GM11168 (cell line): ENCODE results near the gene SPTBN1.
"Not testable (repeated sequence)": the region's sequence is repeated elsewhere in the genome, so short reads cannot be mapped to it uniquely, and the experiment has no call there.

Source experiments
- in situ Hi-C: fragments of 300-500 bp; cut with MboI; formaldehyde crosslinking; loops from one replicate; pipeline ENCODE4 v1.12.0; 2022; ENCODE audit warnings: low sequenced_read_pairs; ENCODE audit not compliant: unreplicated experiment

The SPTBN1 gene

DNA sequence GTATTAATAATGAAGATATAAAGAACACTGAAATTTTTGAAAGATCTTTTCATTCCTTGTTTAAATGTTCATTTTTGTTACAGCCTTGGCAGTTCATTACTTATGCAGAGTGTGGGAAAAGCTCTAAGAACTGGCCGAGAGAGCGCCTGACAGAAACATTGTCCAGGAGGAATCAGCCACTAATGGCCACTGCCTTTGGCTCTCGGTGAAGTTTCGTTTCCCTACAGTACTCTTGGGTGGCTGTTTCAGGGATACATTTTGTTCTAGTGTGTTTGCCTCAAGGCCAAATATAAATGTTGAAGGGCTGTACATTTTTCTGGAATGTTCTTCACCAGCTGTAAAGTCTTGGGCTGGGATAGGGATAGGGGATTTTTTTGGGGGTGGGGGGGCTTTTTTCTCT is 10.7 kb downstream of the SPTBN1 start:
- in situ Hi-C loops: no loop called here

DNA sequence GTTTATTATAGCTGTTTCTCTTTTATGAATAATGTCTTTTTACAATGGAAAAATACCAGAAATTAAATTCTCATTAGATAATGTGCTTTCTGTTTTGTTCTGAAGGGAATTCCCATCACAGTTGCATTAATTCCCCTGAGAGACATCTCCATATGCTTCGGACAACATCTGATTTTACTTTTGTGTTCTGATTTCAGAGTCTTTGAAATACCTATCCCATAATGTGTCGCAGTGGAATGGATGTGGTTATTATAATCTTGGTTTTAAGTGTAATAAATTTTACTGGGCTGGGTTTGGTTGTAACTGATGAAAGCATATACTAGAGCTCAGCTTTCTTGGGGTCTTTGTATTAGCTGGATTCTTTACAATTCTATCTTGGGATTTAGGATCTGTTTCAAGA is 12.5 kb downstream of the SPTBN1 start:
- in situ Hi-C loops: no loop called here

DNA sequence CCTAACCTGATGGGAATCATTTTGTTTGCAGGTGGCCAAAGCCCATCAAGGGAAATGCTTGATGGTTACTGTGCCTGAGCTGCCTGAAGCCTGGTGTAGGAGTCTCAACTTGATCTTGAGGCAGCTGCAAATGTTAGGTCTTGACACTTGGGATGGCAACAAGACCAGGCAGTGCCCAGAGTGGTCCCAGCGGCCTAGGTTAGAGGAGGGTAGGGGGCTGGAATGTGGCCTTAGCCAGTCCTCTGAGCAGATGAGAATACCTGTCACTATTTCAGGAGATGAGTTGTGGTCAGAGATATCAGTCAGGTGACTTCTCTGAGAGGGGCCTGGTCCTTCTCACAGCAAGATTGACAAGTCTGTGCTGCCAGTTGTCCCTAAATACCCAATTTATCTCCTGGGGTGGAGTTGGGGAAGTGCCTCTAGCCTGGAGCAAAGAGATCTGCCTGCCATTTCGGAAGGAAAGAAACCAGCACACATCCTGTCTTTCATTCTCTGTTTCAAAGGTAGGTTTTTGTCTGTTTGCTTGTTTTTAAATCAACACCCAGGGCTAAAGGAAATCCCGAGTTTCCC is 13.4 kb downstream of the SPTBN1 start:
- in situ Hi-C loops: no loop called here

DNA sequence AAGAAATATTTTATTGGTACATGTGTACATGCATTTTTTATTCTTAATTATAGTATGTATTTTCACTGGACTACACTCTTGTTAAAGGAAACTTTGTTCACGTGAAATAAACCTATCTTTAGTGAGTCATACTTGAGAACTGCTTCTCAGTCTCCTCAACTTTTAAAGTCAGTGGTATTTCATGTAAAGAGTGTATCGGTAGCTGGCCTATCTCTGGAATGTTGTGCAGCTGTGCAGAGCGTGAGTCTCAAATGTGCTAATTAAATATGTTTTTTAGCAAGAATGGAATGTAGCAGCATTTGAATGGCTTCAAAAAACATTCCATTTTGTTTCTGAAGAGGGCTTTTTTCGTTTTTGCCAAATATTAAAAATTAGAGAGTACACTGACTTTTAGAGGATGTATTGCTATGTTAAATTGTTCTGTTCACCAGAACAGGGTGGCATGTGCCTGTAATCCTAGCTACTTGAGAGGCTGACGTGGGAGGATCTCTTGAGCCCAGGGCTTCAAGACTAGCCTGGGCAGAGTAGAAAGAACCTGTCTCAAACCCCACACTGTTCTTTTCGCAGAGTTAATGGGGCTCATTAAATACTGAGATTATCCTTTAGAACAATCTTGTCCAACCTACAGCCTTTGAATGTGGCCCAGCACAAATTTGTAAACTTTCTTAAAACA is 14.3 kb downstream of the SPTBN1 start:
- in situ Hi-C loops: no loop called here

DNA sequence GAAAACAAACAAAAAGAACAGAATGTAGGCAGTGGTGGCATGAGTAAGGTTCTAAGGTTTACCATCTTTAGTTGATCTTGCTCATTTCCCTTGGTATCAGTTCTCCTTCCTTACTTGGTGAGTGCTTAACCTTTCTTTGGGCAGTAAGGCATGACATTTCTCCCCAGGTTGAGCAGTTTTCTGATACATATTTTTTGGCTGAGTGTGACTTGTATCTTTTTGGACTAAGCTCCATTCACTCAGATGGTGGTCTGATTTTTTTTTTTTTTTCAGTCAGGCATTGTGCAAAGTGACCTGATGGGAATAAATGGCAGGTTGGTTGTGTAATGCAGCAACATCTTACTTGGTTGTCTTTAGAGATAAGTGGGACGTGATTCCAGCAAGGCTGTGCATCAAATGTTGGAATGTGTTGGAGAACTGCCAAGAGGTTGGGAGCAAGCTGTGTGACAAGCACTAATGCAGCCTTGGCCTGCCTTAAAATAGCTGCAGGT is 15.1 kb downstream of the SPTBN1 start:
- in situ Hi-C loops: no loop called here

GRCh38 chr2:54473851-54474250 is 17.7 kb downstream of the SPTBN1 start:
- in situ Hi-C loops: no loop called here

- in situ Hi-C loops: no loop called here
These were observed 19.2 kb downstream of the SPTBN1 start for GRCh38 chr2:54475285-54475684.

DNA sequence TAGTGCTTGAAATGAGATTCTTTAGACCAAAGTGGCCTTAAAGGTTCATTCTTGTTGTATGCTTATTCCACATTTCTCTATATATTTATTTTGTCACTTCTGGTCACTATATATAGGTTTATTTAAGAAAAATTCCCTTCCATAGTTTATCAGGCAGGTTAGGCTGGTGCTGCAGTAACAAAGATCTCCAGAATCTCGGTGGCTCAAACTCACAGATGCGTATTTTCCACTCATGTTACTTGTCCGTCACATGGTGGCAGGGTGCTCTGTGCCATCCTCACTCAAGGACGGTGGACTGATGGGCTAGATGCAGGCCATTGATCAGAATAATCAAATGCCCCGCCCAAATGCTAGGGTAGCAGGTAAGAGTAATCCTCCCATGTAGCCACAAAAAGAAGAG is 19.8 kb downstream of the SPTBN1 start:
- in situ Hi-C loops: no loop called here

DNA sequence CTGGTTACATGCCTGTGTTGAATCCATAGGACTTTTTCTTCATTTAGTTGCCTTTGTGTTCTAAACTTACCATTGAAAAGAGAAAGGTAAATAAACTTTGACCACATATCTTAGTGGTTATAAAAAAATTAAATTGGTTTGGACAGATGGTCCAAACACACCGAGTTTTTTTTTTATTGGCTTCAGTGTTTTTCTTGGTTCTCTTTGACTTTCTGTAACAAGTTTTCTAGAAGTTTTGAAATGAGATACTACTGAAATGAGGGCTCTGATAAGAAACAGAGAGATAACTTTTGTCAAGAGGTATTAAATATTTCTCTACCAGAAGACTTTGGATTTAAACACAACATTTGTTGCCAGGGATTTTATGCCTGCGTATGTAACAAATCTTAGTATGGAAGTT is 20.7 kb downstream of the SPTBN1 start:
- in situ Hi-C loops: no loop called here

GRCh38 chr2:54477896-54478295 is 21.8 kb downstream of the SPTBN1 start:
- in situ Hi-C loops: no loop called here

- in situ Hi-C loops: no loop called here
These were observed 22.8 kb downstream of the SPTBN1 start for GRCh38 chr2:54478899-54479298.

DNA sequence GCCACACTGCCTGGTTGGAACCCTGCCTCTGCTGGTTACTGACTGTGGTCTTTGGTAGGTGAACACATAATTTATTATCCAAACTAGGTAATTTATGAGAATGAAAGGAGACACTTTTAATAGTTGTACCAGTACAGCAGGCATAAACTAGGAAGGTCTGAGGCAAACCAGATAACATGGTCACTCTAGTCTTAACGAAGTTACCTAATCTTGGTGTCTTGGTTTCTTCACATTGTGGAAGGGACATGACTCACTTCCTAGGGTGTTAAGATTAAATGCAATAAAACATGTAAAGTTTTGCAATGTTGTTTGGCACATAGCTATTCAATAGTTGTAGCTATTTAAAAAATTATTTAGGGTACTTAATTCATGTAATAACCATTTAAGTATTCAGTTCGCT is 23.3 kb downstream of the SPTBN1 start:
- in situ Hi-C loops: no loop called here

GRCh38 chr2:54480025-54480424 is 23.9 kb downstream of the SPTBN1 start:
- in situ Hi-C loops: loop anchor here (5.0 kb wide), 1 partner anchor 53 kb away; no protein-coding TSS in a partner anchor

DNA sequence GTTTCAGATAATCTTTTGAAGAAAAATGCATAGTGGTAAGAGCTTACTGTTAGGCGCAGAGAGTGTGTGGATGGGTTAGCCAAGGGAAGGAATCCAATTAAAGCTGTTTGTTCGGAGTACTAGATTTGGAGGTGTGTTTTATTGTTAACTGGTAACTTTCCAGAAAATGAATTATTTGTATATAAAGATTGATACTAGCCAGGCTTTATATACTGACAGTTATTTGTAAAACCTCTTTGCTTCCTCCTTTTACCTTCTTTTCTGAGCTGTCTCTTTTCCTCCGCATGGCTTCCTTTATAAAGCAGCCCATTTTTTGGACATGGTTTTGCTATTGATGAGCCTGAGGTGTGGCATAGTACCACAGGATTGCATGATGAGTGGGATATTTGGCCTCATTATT is 25.6 kb downstream of the SPTBN1 start:
- in situ Hi-C loops: loop anchor here (5.0 kb wide), 1 partner anchor 54 kb away; no protein-coding TSS in a partner anchor

DNA sequence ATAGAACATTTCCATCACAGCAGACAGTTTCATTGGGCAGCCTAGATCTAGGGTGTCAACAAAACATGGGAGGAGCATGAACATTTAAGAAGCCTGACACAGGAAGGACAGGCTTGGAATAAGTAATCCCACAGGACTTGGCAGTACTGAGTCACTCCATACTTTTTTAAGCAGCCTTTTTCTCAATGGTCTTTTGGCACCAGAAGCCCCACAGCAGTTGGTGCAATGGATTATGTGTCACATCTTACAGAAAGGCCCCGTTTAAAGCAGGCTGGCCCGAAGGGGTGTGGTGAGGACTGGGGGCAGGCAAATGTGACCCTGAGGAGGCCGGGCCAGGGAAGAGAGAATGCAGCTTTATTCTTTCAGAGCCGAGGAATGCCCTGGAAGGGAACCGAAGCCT is 26.6 kb downstream of the SPTBN1 start:
- in situ Hi-C loops: loop anchor here (5.0 kb wide), 1 partner anchor 55 kb away; no protein-coding TSS in a partner anchor

DNA sequence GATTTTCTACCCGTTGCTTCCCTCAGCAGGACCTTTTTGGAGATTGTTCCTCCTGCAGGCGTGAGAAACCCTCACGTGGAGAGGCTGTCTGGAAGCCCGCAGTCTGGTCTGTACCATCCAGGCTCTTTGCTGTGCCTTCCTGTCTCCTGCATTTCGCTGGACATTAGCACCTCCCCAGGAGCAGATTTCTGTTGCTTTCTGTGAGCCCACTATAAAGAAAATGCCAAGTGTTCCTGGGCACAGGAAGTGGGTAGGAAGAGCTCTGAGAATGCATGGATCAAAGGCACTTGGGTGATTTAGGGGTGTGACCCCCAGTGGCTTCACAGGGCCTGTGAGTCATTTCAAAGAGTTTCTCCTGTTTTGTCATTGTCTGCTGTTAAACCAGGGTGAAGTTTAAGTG is 27.3 kb downstream of the SPTBN1 start:
- in situ Hi-C loops: loop anchor here (5.0 kb wide), 1 partner anchor 56 kb away; no protein-coding TSS in a partner anchor

DNA sequence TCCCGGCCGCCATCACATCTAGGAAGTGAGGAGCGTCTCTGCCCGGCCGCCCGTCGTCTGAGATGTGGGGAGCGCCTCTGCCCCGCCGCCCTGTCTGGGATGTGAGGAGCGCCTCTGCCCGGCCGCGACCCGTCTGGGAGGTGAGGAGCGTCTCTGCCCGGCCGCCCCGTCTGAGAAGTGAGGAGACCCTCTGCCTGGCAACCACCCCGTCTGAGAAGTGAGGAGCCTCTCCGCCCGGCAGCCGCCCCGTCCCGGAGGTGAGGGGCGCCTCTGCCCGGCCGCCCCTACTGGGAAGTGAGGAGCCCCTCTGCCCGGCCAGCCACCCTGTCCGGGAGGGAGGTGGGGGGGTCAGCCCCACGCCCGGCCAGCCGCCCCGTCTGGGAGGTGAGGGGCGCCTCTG is 29.6 kb downstream of the SPTBN1 start:
- in situ Hi-C loops: not testable (repeated sequence)

- in situ Hi-C loops: no loop called here
These were observed 30.6 kb downstream of the SPTBN1 start for GRCh38 chr2:54486766-54487165.

GRCh38 chr2:54490863-54491262 is 34.7 kb downstream of the SPTBN1 start:
- in situ Hi-C loops: no loop called here

- in situ Hi-C loops: no loop called here
These were observed 36.2 kb downstream of the SPTBN1 start for GRCh38 chr2:54492335-54492734.

GRCh38 chr2:54494087-54494486 is 38.0 kb downstream of the SPTBN1 start:
- in situ Hi-C loops: no loop called here

DNA sequence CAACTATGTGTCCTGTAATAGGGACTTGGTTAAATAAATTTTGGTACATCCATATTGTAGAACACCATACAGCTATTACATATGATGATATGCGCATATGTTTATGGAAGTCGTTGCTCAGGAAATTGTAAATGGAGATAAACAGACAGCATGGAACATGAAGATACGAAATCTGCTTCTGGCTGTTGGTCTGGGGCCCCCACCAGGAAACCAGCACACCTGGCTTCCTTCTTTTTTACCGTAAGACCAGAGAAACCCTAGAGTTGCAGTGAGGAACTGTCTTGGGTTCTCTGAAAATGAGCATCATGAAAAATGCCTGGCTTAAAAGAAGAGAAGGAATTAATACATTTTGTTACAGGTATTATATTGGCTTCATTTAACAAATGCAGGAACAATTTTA is 40.8 kb downstream of the SPTBN1 start:
- in situ Hi-C loops: no loop called here
